ENCODE measurements around the gene NSF.
"Not testable (repeated sequence)": the region's sequence is repeated elsewhere in the genome, so short reads cannot be mapped to it uniquely, and the experiment has no call there.

NSF gene

GRCh38 chr17:46632146-46632545, 41.7 kb downstream of the NSF start:
- not testable (repeated sequence) for DNase-seq

GRCh38 chr17:46634844-46635243, 44.4 kb downstream of the NSF start:
- not testable (repeated sequence) for DNase-seq

- DNase-seq, result not testable (repeated sequence)
Measured at GRCh38 chr17:46641861-46642656, 51.6 kb downstream of the NSF start.

- not testable (repeated sequence) for DNase-seq
Measured at GRCh38 chr17:46647251-46647650, 56.8 kb downstream of the NSF start.

GRCh38 chr17:46647688-46648278, 57.3 kb downstream of the NSF start:
- DNase-seq, result not testable (repeated sequence)

GRCh38 chr17:46649246-46649645, 58.8 kb downstream of the NSF start:
- not testable (repeated sequence) for DNase-seq

GRCh38 chr17:46652024-46652643, 61.7 kb downstream of the NSF start:
- DNase-seq, result not testable (repeated sequence)

GRCh38 chr17:46658235-46658634, 67.8 kb downstream of the NSF start:
- DNase-seq, result not testable (repeated sequence)

- DNase-seq, result not testable (repeated sequence)
Measured at GRCh38 chr17:46659702-46660101, 69.2 kb downstream of the NSF start.

GRCh38 chr17:46663123-46663522, 72.7 kb downstream of the NSF start:
- not testable (repeated sequence) for DNase-seq

GRCh38 chr17:46663552-46663951, 73.1 kb downstream of the NSF start:
- DNase-seq, result not testable (repeated sequence)

GRCh38 chr17:46665969-46666368, 75.5 kb downstream of the NSF start:
- not testable (repeated sequence) for DNase-seq

- not testable (repeated sequence) for DNase-seq
Measured at GRCh38 chr17:46670789-46671188, 80.3 kb downstream of the NSF start.

GRCh38 chr17:46672777-46673176, 82.3 kb downstream of the NSF start:
- not testable (repeated sequence) for DNase-seq

- not testable (repeated sequence) for DNase-seq
Measured at GRCh38 chr17:46677819-46678218, 87.3 kb downstream of the NSF start.

- not testable (repeated sequence) for DNase-seq
Measured at GRCh38 chr17:46683653-46684052, 93.2 kb downstream of the NSF start.

GRCh38 chr17:46685284-46685683, 94.8 kb downstream of the NSF start:
- not testable (repeated sequence) for DNase-seq

GRCh38 chr17:46692196-46692595, 101.7 kb downstream of the NSF start:
- not testable (repeated sequence) for DNase-seq

GRCh38 chr17:46693283-46693682, 102.8 kb downstream of the NSF start:
- DNase-seq, result not testable (repeated sequence)

- DNase-seq, result not testable (repeated sequence)
Measured at GRCh38 chr17:46696522-46696921, 106.1 kb downstream of the NSF start.

GRCh38 chr17:46699014-46699413, 108.5 kb downstream of the NSF start:
- not testable (repeated sequence) for DNase-seq

- DNase-seq, result no peak
Measured at GRCh38 chr17:46717999-46718398, 127.5 kb downstream of the NSF start.

- DNase-seq, result no peak
Measured at GRCh38 chr17:46719891-46720290, 129.4 kb downstream of the NSF start.

- DNase-seq, result no peak
Measured at GRCh38 chr17:46720408-46720807, 129.9 kb downstream of the NSF start.

Data from HCEC 1CT (cell line).